Mesothelial cell of epicardium (in vitro differentiated cells): ENCODE results near the gene CYP11A1. TPM values are rescaled to one million over a fixed set of nuclear protein-coding genes. Genes with fewer than 3 reads are reported as not detected.

Source experiments
- DNase-seq, 2 experiments: peaks; one replicate each; pipeline ENCODE4 v3.0.0; 2021; ENCODE audit warnings: low spot score in 2 of 2; ENCODE audit not compliant: unreplicated experiment in 2 of 2
- H3K27ac Mint-ChIP-seq: 2 replicates; pipeline ENCODE4 v1.8.0; 2021; ENCODE audit warnings: mixed read lengths
- H3K27me3 Mint-ChIP-seq: 2 replicates; pipeline ENCODE4 v1.8.0; 2021; ENCODE audit warnings: low read depth, mixed read lengths
- H3K36me3 Mint-ChIP-seq: 2 replicates; pipeline ENCODE4 v1.8.0; 2021; ENCODE audit warnings: mixed read lengths
- H3K4me1 Mint-ChIP-seq: 2 replicates; pipeline ENCODE4 v1.8.0; 2021; ENCODE audit warnings: mixed read lengths
- H3K4me3 Mint-ChIP-seq: 2 replicates; pipeline ENCODE4 v1.8.0; 2021; ENCODE audit warnings: mild to moderate bottlenecking, moderate library complexity, mixed read lengths
- H3K9me3 Mint-ChIP-seq: 2 replicates; pipeline ENCODE4 v1.8.0; 2021; ENCODE audit warnings: mixed read lengths
- CTCF ChIP-seq: fragments of 200-600 bp; sonication (generic); IDR thresholded peaks from one replicate; pipeline ENCODE4 v1.5.0; 2021; ENCODE audit warnings: antibody characterized with exemption; ENCODE audit not compliant: unreplicated experiment
- total RNA-seq: library from RNA; stranded (reverse); gene quantifications from 3 replicates; pipeline ENCODE4 v1.2.1, GENCODE V29; 2021

The CYP11A1 gene
- total RNA-seq, 1 donor from 2014 or later = 7.0 TPM

GRCh38 chr15:74316141-74316540 lies 51.3 kb downstream of the CYP11A1 start:
- Mint-ChIP-seq H3K4me1 (peaks cover 65% of the 10 kb centered on the region), H3K9me3 (no peaks in the 10 kb centered on the region), H3K27me3 (no peaks in the 10 kb centered on the region), H3K36me3 (no peaks in the 10 kb centered on the region), H3K27ac (peak overlapping the region; percentile 83), H3K4me3 (peak overlapping the region; percentile 10)
- DNase-seq = peak in 1 of 2 experiments; percentile 53
- TF ChIP-seq CTCF = no peak

GRCh38 chr15:74315626-74316025 lies 51.8 kb downstream of the CYP11A1 start:
- H3K4me3 Mint-ChIP-seq = no peak overlapping the region
- no peak for TF ChIP-seq CTCF
- H3K4me1 Mint-ChIP-seq = peaks cover 64% of the 10 kb centered on the region
- DNase-seq = no peak
- H3K9me3 Mint-ChIP-seq = no peaks in the 10 kb centered on the region
- H3K36me3 Mint-ChIP-seq = no peaks in the 10 kb centered on the region
- peak overlapping the region; percentile 59 for H3K27ac Mint-ChIP-seq
- peaks cover 3% of the 10 kb centered on the region for H3K27me3 Mint-ChIP-seq

GRCh38 chr15:74314795-74315438 lies 52.5 kb downstream of the CYP11A1 start:
- TF ChIP-seq CTCF = no peak
- H3K27ac Mint-ChIP-seq = peak overlapping the region; percentile 59
- H3K4me1 Mint-ChIP-seq = peaks cover 64% of the 10 kb centered on the region
- H3K27me3 Mint-ChIP-seq = peaks cover 4% of the 10 kb centered on the region
- H3K4me3 Mint-ChIP-seq = no peak overlapping the region
- no peak for DNase-seq
- no peaks in the 10 kb centered on the region for H3K9me3 Mint-ChIP-seq
- H3K36me3 Mint-ChIP-seq = no peaks in the 10 kb centered on the region

GRCh38 chr15:74313889-74314288 lies 53.6 kb downstream of the CYP11A1 start:
- H3K4me3 Mint-ChIP-seq = no peak overlapping the region
- peaks cover 60% of the 10 kb centered on the region for H3K4me1 Mint-ChIP-seq
- H3K9me3 Mint-ChIP-seq = no peaks in the 10 kb centered on the region
- H3K27me3 Mint-ChIP-seq = peaks cover 6% of the 10 kb centered on the region
- TF ChIP-seq CTCF = no peak
- no peak for DNase-seq
- H3K36me3 Mint-ChIP-seq = no peaks in the 10 kb centered on the region
- no peak overlapping the region for H3K27ac Mint-ChIP-seq

- Mint-ChIP-seq H3K27ac (no peak overlapping the region), H3K36me3 (no peaks in the 10 kb centered on the region), H3K4me3 (no peak overlapping the region), H3K27me3 (peaks cover 6% of the 10 kb centered on the region), H3K4me1 (peaks cover 62% of the 10 kb centered on the region), H3K9me3 (no peaks in the 10 kb centered on the region)
- DNase-seq = no peak
- TF ChIP-seq CTCF = no peak
Measured at GRCh38 chr15:74312445-74313007, 54.9 kb downstream of the CYP11A1 start.
